Endothelial cell of umbilical vein (primary cell): Measurements from ENCODE around the gene SPEF1. TPM values are rescaled to one million over a fixed set of nuclear protein-coding genes. Genes with fewer than 3 reads are reported as not detected.

Experiments
- BruUV-seq: library from RNA; stranded (reverse); fragments of 400-500 nt; replicated peaks from 2 replicates; lab custom pipeline; 2021; lab: Mats Ljungman, UMichigan
- CTCF ChIA-PET: fragments of 300-600, 350-600 bp; sonication (Branson Sonifier 250); formaldehyde crosslinking; loops from one replicate; lab custom pipeline; 2021; ENCODE audit warnings: antibody characterized with exemption, inconsistent platforms; lab: Charles Lee
- POLR2A ChIA-PET: fragments of 300-600, 350-600 bp; sonication (Branson Sonifier 250); formaldehyde crosslinking; loops from one replicate; lab custom pipeline; 2021; ENCODE audit warnings: antibody characterized with exemption, inconsistent platforms; lab: Charles Lee
- DNase-seq: peaks from one replicate; pipeline ENCODE4 v3.0.0-alpha.2; 2011; ENCODE audit warnings: low read depth, low spot score
- FAIRE-seq: peaks from 2 replicates; lab custom pipeline; 2011; peaks lifted over from hg19 to GRCh38; lab: Jason Lieb, UNC
- H2AFZ ChIP-seq: 2 replicates; pipeline ENCODE4 v1.6.0; 2012; ENCODE audit warnings: low read depth, low read length, control low read depth, inconsistent platforms
- H3K27ac ChIP-seq: 2 replicates; pipeline ENCODE4 v1.5.1; 2011; ENCODE audit warnings: low read depth, mild to moderate bottlenecking, control low read depth, low read length, moderate library complexity; ENCODE audit not compliant: insufficient read depth
- H3K27me3 ChIP-seq, 2 experiments: 2 replicates each; pipeline versions ENCODE4 v1.6.0 to v1.6.1; 2011; ENCODE audit warnings: low read length in 2 of 2, mixed read lengths in 1 of 2; ENCODE audit not compliant: control insufficient read depth in 2 of 2, insufficient read depth in 2 of 2
- H3K36me3 ChIP-seq, 2 experiments: 2 replicates in 1 of 2; 3 replicates in 1 of 2; pipeline ENCODE4 v1.5.1; 2011; ENCODE audit warnings: low read length in 2 of 2, mild to moderate bottlenecking in 1 of 2, moderate library complexity in 1 of 2; ENCODE audit not compliant: control insufficient read depth in 2 of 2, insufficient read depth in 2 of 2; ENCODE audit errors: extremely low read depth in 1 of 2
- H3K4me1 ChIP-seq: 3 replicates; pipeline ENCODE4 v1.5.1; 2011; ENCODE audit warnings: mild to moderate bottlenecking, low read length; ENCODE audit not compliant: control insufficient read depth, insufficient read depth; ENCODE audit errors: extremely low read depth
- H3K4me2 ChIP-seq: 2 replicates; pipeline ENCODE4 v1.6.1; 2011; ENCODE audit warnings: low read length, control low read depth, mixed read lengths; ENCODE audit not compliant: insufficient read depth
- H3K4me3 ChIP-seq, 3 experiments: fragments of 200-600 bp in 1 of 3; sonication (generic), shearing (Covaris generic) in 1 of 3; replicated peaks in 1 of 3; 2 replicates each; pipeline ENCODE4 v1.5.1; 2011 to 2016; ENCODE audit warnings: control low read depth in 3 of 3, low read length in 3 of 3, mild to moderate bottlenecking in 2 of 3, inconsistent platforms in 1 of 3, low read depth in 1 of 3, moderate library complexity in 1 of 3; ENCODE audit not compliant: insufficient read depth in 1 of 3
- H3K79me2 ChIP-seq: 2 replicates; pipeline ENCODE4 v1.6.0; 2012; ENCODE audit warnings: low read length, inconsistent platforms; ENCODE audit not compliant: control insufficient read depth, insufficient read depth
- H3K9ac ChIP-seq: replicated peaks from 2 replicates; pipeline ENCODE3; 2011; ENCODE audit warnings: low read length, control low read depth; ENCODE audit not compliant: insufficient read depth; ENCODE audit errors: extremely low read depth
- H3K9me1 ChIP-seq: replicated peaks from 3 replicates; pipeline ENCODE4 v1.6.0; 2011; ENCODE audit warnings: mild to moderate bottlenecking, low read length; ENCODE audit not compliant: control insufficient read depth, insufficient read depth; ENCODE audit errors: extremely low read depth
- H3K9me3 ChIP-seq: replicated peaks from 2 replicates; pipeline ENCODE4 v1.5.1; 2012; ENCODE audit warnings: low read length, inconsistent platforms; ENCODE audit not compliant: control insufficient read depth, insufficient read depth
- H4K20me1 ChIP-seq: replicated peaks from 2 replicates; pipeline ENCODE3; 2011; ENCODE audit warnings: mild to moderate bottlenecking, low read length; ENCODE audit not compliant: control insufficient read depth, insufficient read depth; ENCODE audit errors: extremely low read depth
- CTCF ChIP-seq, 2 donors: IDR thresholded peaks; 1 replicate in 1 of 2; 2 replicates in 1 of 2; pipeline ENCODE4 v1.5.1; 2011; ENCODE audit warnings: low read length in 2 of 2, mild to moderate bottlenecking in 2 of 2, moderate library complexity in 2 of 2, control low read depth in 1 of 2, inconsistent platforms in 1 of 2, low read depth in 1 of 2; ENCODE audit not compliant: insufficient read depth in 1 of 2; ENCODE audit errors: extremely low read depth in 1 of 2
- GATA2 ChIP-seq: IDR thresholded peaks from 2 replicates; pipeline ENCODE4 v1.7.0; 2011; ENCODE audit warnings: low read depth, mild to moderate bottlenecking, moderate library complexity, mixed read lengths, low read length; ENCODE audit not compliant: insufficient read length, insufficient read depth
- JUN ChIP-seq: IDR thresholded peaks from 2 replicates; pipeline ENCODE4 v1.6.1; 2011; ENCODE audit warnings: borderline replicate concordance, low read depth; ENCODE audit not compliant: insufficient read length, insufficient read depth
- MAX ChIP-seq: IDR thresholded peaks from 2 replicates; pipeline ENCODE4 v1.6.1; 2011; ENCODE audit not compliant: insufficient read depth, insufficient read length
- POLR2AphosphoS5 ChIP-seq: IDR thresholded peaks from 2 replicates; pipeline ENCODE4 v1.6.1; 2012; ENCODE audit warnings: low read depth, mild to moderate bottlenecking, control low read depth, low read length, moderate library complexity; ENCODE audit not compliant: insufficient read depth
- dilution Hi-C: fragments of 300-500 bp; cut with MboI; formaldehyde crosslinking; loops from one replicate; pipeline ENCODE4 v1.15.0; 2019; ENCODE audit warnings: low sequenced_read_pairs; ENCODE audit not compliant: extremely low pct_ligation_motif_present
- intact Hi-C: fragments of 100-400 bp; cut with micrococcal nuclease; formaldehyde crosslinking; loops from one replicate; pipeline ENCODE4 v1.10.0; 2022
- polyA plus RNA-seq, 4 experiments: library from polyadenylated mRNA; depleted of rRNA in 3 of 4; stranded (reverse) in 3 of 4; unstranded in 1 of 4; fragments of >200 nt; gene quantifications; 2 replicates each; pipeline versions ENCODE4 v1.2.1 to v1.2.3, GENCODE V29; 2011 to 2012; ENCODE audit warnings: missing spikeins in 1 of 4
- total RNA-seq: library from RNA; stranded (reverse); gene quantifications from 2 replicates; pipeline ENCODE4 v1.2.3, GENCODE V29; 2021

SPEF1 gene
- total and polyA plus RNA-seq, 2 donors (not counting 3 experiments of a cell fraction or from before 2014, with no cell fraction given), result 0.07 to 0.44 TPM

GRCh38 chr20:3783068-3783489, 1.8 kb upstream of the SPEF1 start:
- DNase-seq (no peak), FAIRE-seq (no peak)
- TF ChIP-seq MAX, result no peak
- TF ChIP-seq JUN, result no peak
- TF ChIP-seq POLR2AphosphoS5, result no peak
- Histone ChIP-seq H3K27ac (no peak overlapping the region), H3K4me3 (no peak overlapping the region), H3K4me2 (no peak overlapping the region), H3K79me2 (peaks cover 31% of the 10 kb centered on the region), H3K4me1 (peaks cover 25% of the 10 kb centered on the region), H3K27me3 (peaks cover 8 to 18% of the 10 kb centered on the region in 2 experiments), H4K20me1 (no peaks in the 10 kb centered on the region), H2AFZ (no peak overlapping the region), H3K9me3 (no peaks in the 10 kb centered on the region), H3K9me1 (no peaks in the 10 kb centered on the region), H3K36me3 (peaks cover 0 to 5% of the 10 kb centered on the region in 2 experiments), H3K9ac (no peak overlapping the region)
- CTCF ChIA-PET, result interaction anchor here (7.6 kb wide), 1 partner anchor 36 kb away, joined by 214 read pairs; the partner anchor contains the start of gene AP5S1
- POLR2A ChIA-PET, result no interaction called here
- dilution Hi-C loops (no loop called here), intact Hi-C loops (no loop called here)
- no TSS peak for BruUV-seq

GRCh38 chr20:3782597-3782996, 1.3 kb upstream of the SPEF1 start:
- Histone ChIP-seq H3K27me3 (peaks cover 8 to 19% of the 10 kb centered on the region in 2 experiments), H3K27ac (no peak overlapping the region), H3K9ac (no peak overlapping the region), H3K4me1 (peaks cover 29% of the 10 kb centered on the region), H3K36me3 (peaks cover 0 to 5% of the 10 kb centered on the region in 2 experiments), H3K79me2 (peaks cover 31% of the 10 kb centered on the region), H3K9me1 (no peaks in the 10 kb centered on the region), H3K4me2 (no peak overlapping the region), H3K9me3 (no peaks in the 10 kb centered on the region), H3K4me3 (no peak overlapping the region), H2AFZ (no peak overlapping the region), H4K20me1 (no peaks in the 10 kb centered on the region)
- FAIRE-seq (no peak), DNase-seq (no peak)
- no peak for TF ChIP-seq GATA2
- no peak for TF ChIP-seq CTCF (IDR thresholded peaks at IDR 0.05; ENCODE audit: extremely low read depth in 1 of 2, insufficient read depth in 1 of 2, low read depth in 1 of 2, low read length in 2 of 2)
- no peak for TF ChIP-seq JUN
- POLR2A ChIA-PET, result no interaction called here
- CTCF ChIA-PET, result interaction anchor here (7.6 kb wide), 1 partner anchor 36 kb away, joined by 214 read pairs; the partner anchor contains the start of gene AP5S1
- intact Hi-C loops, result no loop called here
- no TSS peak for BruUV-seq
- dilution Hi-C loops, result no loop called here
